Ishikawa (cell line): Measurements from ENCODE around the gene SLCO1B3.

Source experiments
- CEBPB ChIP-seq: IDR thresholded peaks from 2 replicates; pipeline ENCODE4 v1.6.1; 2012
- EP300 ChIP-seq: IDR thresholded peaks from 2 replicates; pipeline ENCODE4 v1.6.1; 2012; ENCODE audit warnings: borderline replicate concordance
- FOXM1 ChIP-seq: IDR thresholded peaks from 2 replicates; pipeline ENCODE4 v1.6.1; 2012; ENCODE audit warnings: low read depth, borderline replicate concordance
- NFIC ChIP-seq: IDR thresholded peaks from 2 replicates; pipeline ENCODE4 v1.6.1; 2012
- RAD21 ChIP-seq: IDR thresholded peaks from 2 replicates; pipeline ENCODE4 v1.6.1; 2012; ENCODE audit warnings: low read depth
- TAF1 ChIP-seq: IDR thresholded peaks from 2 replicates; pipeline ENCODE4 v1.6.1; 2012; ENCODE audit warnings: low read depth, mild to moderate bottlenecking
- TCF12 ChIP-seq: IDR thresholded peaks from 2 replicates; pipeline ENCODE4 v1.6.1; 2012; ENCODE audit warnings: low read depth
- TEAD4 ChIP-seq: IDR thresholded peaks from 2 replicates; pipeline ENCODE4 v1.6.1; 2012
- YY1 ChIP-seq: IDR thresholded peaks from 2 replicates; pipeline ENCODE4 v1.6.1; 2012; ENCODE audit warnings: low read depth
- TF ChIP-seq, protein P1 (sequence below): IDR thresholded peaks from 2 replicates; pipeline ENCODE4 v1.6.1; 2012
- TF ChIP-seq, protein P2 (sequence below): IDR thresholded peaks from 2 replicates; pipeline ENCODE4 v1.6.1; 2012; ENCODE audit warnings: low read depth, mild to moderate bottlenecking
- TF ChIP-seq, protein P3 (sequence below): IDR thresholded peaks from 2 replicates; pipeline ENCODE4 v1.6.1; 2012

DNA sequence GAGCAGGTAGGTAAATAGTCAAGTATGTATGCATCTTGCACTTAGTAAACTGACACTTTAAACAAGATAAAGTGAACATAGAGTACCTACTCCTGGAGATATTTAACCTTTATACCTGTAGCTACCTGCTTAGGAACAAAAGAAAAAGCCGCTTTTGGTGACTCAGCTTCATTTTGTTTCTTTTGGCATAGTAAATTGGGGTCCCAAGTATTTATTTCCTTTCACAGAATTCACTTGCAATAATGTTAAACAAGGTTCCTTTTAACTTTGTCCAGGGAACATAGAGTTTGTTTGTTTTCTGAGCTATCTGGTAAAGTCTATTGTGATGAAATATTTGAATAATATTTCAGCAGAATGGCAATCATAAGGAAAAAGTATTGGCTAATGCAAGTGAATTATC, 20.0 kb downstream of the SLCO1B3 start:
- TF ChIP-seq, protein P1, sequence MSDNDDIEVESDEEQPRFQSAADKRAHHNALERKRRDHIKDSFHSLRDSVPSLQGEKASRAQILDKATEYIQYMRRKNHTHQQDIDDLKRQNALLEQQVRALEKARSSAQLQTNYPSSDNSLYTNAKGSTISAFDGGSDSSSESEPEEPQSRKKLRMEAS, result no peak
- TF ChIP-seq FOXM1, result no peak
- no peak for TF ChIP-seq RAD21
- TF ChIP-seq TCF12, result no peak
- TF ChIP-seq YY1, result no peak
- TF ChIP-seq EP300, result no peak
- TF ChIP-seq, protein P2, sequence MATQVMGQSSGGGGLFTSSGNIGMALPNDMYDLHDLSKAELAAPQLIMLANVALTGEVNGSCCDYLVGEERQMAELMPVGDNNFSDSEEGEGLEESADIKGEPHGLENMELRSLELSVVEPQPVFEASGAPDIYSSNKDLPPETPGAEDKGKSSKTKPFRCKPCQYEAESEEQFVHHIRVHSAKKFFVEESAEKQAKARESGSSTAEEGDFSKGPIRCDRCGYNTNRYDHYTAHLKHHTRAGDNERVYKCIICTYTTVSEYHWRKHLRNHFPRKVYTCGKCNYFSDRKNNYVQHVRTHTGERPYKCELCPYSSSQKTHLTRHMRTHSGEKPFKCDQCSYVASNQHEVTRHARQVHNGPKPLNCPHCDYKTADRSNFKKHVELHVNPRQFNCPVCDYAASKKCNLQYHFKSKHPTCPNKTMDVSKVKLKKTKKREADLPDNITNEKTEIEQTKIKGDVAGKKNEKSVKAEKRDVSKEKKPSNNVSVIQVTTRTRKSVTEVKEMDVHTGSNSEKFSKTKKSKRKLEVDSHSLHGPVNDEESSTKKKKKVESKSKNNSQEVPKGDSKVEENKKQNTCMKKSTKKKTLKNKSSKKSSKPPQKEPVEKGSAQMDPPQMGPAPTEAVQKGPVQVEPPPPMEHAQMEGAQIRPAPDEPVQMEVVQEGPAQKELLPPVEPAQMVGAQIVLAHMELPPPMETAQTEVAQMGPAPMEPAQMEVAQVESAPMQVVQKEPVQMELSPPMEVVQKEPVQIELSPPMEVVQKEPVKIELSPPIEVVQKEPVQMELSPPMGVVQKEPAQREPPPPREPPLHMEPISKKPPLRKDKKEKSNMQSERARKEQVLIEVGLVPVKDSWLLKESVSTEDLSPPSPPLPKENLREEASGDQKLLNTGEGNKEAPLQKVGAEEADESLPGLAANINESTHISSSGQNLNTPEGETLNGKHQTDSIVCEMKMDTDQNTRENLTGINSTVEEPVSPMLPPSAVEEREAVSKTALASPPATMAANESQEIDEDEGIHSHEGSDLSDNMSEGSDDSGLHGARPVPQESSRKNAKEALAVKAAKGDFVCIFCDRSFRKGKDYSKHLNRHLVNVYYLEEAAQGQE, result no peak
- TF ChIP-seq NFIC, result no peak
- TF ChIP-seq, protein P3, sequence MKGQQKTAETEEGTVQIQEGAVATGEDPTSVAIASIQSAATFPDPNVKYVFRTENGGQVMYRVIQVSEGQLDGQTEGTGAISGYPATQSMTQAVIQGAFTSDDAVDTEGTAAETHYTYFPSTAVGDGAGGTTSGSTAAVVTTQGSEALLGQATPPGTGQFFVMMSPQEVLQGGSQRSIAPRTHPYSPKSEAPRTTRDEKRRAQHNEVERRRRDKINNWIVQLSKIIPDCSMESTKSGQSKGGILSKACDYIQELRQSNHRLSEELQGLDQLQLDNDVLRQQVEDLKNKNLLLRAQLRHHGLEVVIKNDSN, result no peak
- TF ChIP-seq CEBPB, result no peak
- no peak for TF ChIP-seq TAF1
- no peak for TF ChIP-seq TEAD4
